ENCODE measurements around the gene CNR1.

DNA sequence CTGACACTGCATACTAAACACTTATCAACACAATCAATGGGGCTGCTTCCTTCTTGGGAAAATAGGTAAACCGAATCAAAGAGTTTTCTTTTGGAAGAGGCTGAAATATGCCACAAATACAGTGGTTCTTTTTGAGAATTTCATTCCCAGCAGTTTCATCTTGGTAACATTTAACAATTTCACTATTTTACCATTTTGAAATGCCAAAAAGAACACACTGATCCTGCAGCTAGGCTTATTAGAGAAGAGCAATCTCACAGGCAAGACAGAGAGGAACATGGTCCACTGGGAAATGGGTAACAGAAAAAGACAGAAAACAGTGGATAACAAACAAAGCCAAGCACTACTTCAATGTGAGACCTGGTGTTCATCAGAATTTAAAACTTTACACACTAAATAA is 2.5 kb downstream of the CNR1 start:
- TF ChIP-seq, protein P1, sequence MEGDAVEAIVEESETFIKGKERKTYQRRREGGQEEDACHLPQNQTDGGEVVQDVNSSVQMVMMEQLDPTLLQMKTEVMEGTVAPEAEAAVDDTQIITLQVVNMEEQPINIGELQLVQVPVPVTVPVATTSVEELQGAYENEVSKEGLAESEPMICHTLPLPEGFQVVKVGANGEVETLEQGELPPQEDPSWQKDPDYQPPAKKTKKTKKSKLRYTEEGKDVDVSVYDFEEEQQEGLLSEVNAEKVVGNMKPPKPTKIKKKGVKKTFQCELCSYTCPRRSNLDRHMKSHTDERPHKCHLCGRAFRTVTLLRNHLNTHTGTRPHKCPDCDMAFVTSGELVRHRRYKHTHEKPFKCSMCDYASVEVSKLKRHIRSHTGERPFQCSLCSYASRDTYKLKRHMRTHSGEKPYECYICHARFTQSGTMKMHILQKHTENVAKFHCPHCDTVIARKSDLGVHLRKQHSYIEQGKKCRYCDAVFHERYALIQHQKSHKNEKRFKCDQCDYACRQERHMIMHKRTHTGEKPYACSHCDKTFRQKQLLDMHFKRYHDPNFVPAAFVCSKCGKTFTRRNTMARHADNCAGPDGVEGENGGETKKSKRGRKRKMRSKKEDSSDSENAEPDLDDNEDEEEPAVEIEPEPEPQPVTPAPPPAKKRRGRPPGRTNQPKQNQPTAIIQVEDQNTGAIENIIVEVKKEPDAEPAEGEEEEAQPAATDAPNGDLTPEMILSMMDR (IDR thresholded peaks at IDR 0.05): no peak
- TF ChIP-seq POLR2A (IDR thresholded peaks at IDR 0.05): no peak

Measured in Peyer's patch (tissue), 4 donors.